ENCODE results near the gene TCP11L1.

Gene TCP11L1

GRCh38 chr11:33039274-33040032, at the start of gene TCP11L1:
TCP11L1 (plus strand) TSS chr11:33039572; CDS start chr11:33043774, 4,202 bp downstream.
- peak; percentile 63 to 64 for DNase-seq (ENCODE audit: low read depth in 1 of 2, low spot score in 1 of 2)

- DNase-seq (ENCODE audit: low read depth in 1 of 2, low spot score in 1 of 2), result no peak
Observed at GRCh38 chr11:32990481-32990880, 48.9 kb upstream of the TCP11L1 start.

- no peak for DNase-seq (ENCODE audit: low read depth in 1 of 2, low spot score in 1 of 2)
Observed at GRCh38 chr11:32991427-32991826, 47.9 kb upstream of the TCP11L1 start.

- no peak for DNase-seq (ENCODE audit: low read depth in 1 of 2, low spot score in 1 of 2)
Observed at GRCh38 chr11:32991898-32992297, 47.5 kb upstream of the TCP11L1 start.

GRCh38 chr11:33000181-33000580, 39.2 kb upstream of the TCP11L1 start:
- DNase-seq (ENCODE audit: low read depth in 1 of 2, low spot score in 1 of 2), result no peak

- DNase-seq (ENCODE audit: low read depth in 1 of 2, low spot score in 1 of 2), result no peak
Observed at GRCh38 chr11:33001281-33001680, 38.1 kb upstream of the TCP11L1 start.

- DNase-seq (ENCODE audit: low read depth in 1 of 2, low spot score in 1 of 2), result no peak
Observed at GRCh38 chr11:33001751-33002542, 37.4 kb upstream of the TCP11L1 start.

GRCh38 chr11:33005175-33005574, 34.2 kb upstream of the TCP11L1 start:
- no peak for DNase-seq (ENCODE audit: low read depth in 1 of 2, low spot score in 1 of 2)

- no peak for DNase-seq (ENCODE audit: low read depth in 1 of 2, low spot score in 1 of 2)
Observed at GRCh38 chr11:33006010-33006409, 33.4 kb upstream of the TCP11L1 start.

GRCh38 chr11:33013755-33014154, 25.6 kb upstream of the TCP11L1 start:
- DNase-seq (ENCODE audit: low read depth in 1 of 2, low spot score in 1 of 2), result no peak

- peak; percentile 44 to 75 for DNase-seq (ENCODE audit: low read depth in 1 of 2, low spot score in 1 of 2)
Observed at GRCh38 chr11:33015621-33016551, 23.5 kb upstream of the TCP11L1 start, which contains the start of gene DEPDC7. DEPDC7 (plus strand) TSS chr11:33015878; CDS start chr11:33015956, 78 bp downstream.

GRCh38 chr11:33016654-33017053, 22.7 kb upstream of the TCP11L1 start:
- DNase-seq (ENCODE audit: low read depth in 1 of 2, low spot score in 1 of 2), result no peak

GRCh38 chr11:33017478-33017877, 21.9 kb upstream of the TCP11L1 start:
- no peak for DNase-seq (ENCODE audit: low read depth in 1 of 2, low spot score in 1 of 2)

GRCh38 chr11:33017965-33018364, 21.4 kb upstream of the TCP11L1 start:
- DNase-seq (ENCODE audit: low read depth in 1 of 2, low spot score in 1 of 2), result no peak

GRCh38 chr11:33018840-33019239, 20.5 kb upstream of the TCP11L1 start:
- no peak for DNase-seq (ENCODE audit: low read depth in 1 of 2, low spot score in 1 of 2)

GRCh38 chr11:33021501-33021900, 17.9 kb upstream of the TCP11L1 start:
- DNase-seq (ENCODE audit: low read depth in 1 of 2, low spot score in 1 of 2), result no peak

GRCh38 chr11:33021937-33022336, 17.4 kb upstream of the TCP11L1 start:
- DNase-seq (ENCODE audit: low read depth in 1 of 2, low spot score in 1 of 2), result no peak

- DNase-seq (ENCODE audit: low read depth in 1 of 2, low spot score in 1 of 2), result no peak
Observed at GRCh38 chr11:33025339-33025722, 14.0 kb upstream of the TCP11L1 start.

GRCh38 chr11:33027233-33027632, 12.1 kb upstream of the TCP11L1 start:
- no peak for DNase-seq (ENCODE audit: low read depth in 1 of 2, low spot score in 1 of 2)

- DNase-seq (ENCODE audit: low read depth in 1 of 2, low spot score in 1 of 2), result no peak
Observed at GRCh38 chr11:33027846-33028536, 11.4 kb upstream of the TCP11L1 start.

- no peak for DNase-seq (ENCODE audit: low read depth in 1 of 2, low spot score in 1 of 2)
Observed at GRCh38 chr11:33028537-33028914, 10.8 kb upstream of the TCP11L1 start.
